GM12878 (cell line): Measurements from ENCODE around the gene ERV3-1. TPM values are rescaled to one million over a fixed set of nuclear protein-coding genes. Genes with fewer than 3 reads are reported as not detected.
A peak's percentile ranks its signal among the peaks of the same experiment; 100 is the strongest.
"Not testable (repeated sequence)": the region's sequence is repeated elsewhere in the genome, so short reads cannot be mapped to it uniquely, and the experiment has no call there.

ENCODE experiments used
- ATAC-seq: fragments of 200-7000 bp; cut with Tn5 transposase; 3 replicates; pipeline ENCODE4 v1.9.1; 2020; ENCODE audit warnings: mild to moderate bottlenecking, moderate library complexity
- BruUV-seq: library from RNA; stranded (reverse); fragments of 400-500 nt; replicated peaks from 2 replicates; lab custom pipeline; 2021; lab: Mats Ljungman, UMichigan
- CTCF ChIA-PET: fragments of 300-600 bp; sonication (Branson Sonifier 250); formaldehyde crosslinking; extraction: SDS; loops from one replicate; lab custom pipeline; 2021; ENCODE audit warnings: inconsistent platforms; lab: Yijun Ruan, JAX
- POLR2A ChIA-PET: fragments of 350-600 bp; formaldehyde crosslinking; extraction: SDS; loops from one replicate; lab custom pipeline; 2021; ENCODE audit warnings: inconsistent platforms; lab: Charles Lee
- RAD21 ChIA-PET: fragments of 300-600 bp; sonication (Branson Sonifier 250); formaldehyde crosslinking; loops from one replicate; lab custom pipeline; 2023; ENCODE audit warnings: antibody characterized with exemption; ENCODE audit not compliant: unreplicated experiment; lab: Charles Lee
- SMC1A ChIA-PET: fragments of 300-600 bp; sonication (Branson Sonifier 250); formaldehyde crosslinking; loops from one replicate; lab custom pipeline; 2023; ENCODE audit not compliant: unreplicated experiment, uncharacterized antibody; lab: Charles Lee
- DNase-seq: peaks from one replicate; pipeline ENCODE4 v3.0.0-alpha.2; 2011; ENCODE audit warnings: low read depth, low spot score
- FAIRE-seq: peaks from 3 replicates; lab custom pipeline; 2011; peaks lifted over from hg19 to GRCh38; lab: Jason Lieb, UNC
- H2AFZ ChIP-seq: 2 replicates; pipeline ENCODE4 v1.6.0; 2011; ENCODE audit warnings: low read depth, low read length, control low read depth; ENCODE audit not compliant: control insufficient read depth
- H3K27ac ChIP-seq: 2 replicates; pipeline ENCODE4 v1.5.1; 2011; ENCODE audit warnings: control low read depth; ENCODE audit not compliant: control insufficient read depth, insufficient read depth
- H3K27me3 ChIP-seq, 2 experiments: replicated peaks in 1 of 2; 2 replicates each; pipeline versions ENCODE4 v1.6.0 to v1.6.1; 2011; ENCODE audit warnings: low read length in 1 of 2; ENCODE audit not compliant: control insufficient read depth in 2 of 2, insufficient read depth in 2 of 2
- H3K36me3 ChIP-seq, 2 experiments: 2 replicates each; pipeline ENCODE4 v1.5.1; 2011; ENCODE audit warnings: low read length in 1 of 2; ENCODE audit not compliant: control insufficient read depth in 2 of 2, insufficient read depth in 2 of 2
- H3K4me1 ChIP-seq: 2 replicates; pipeline ENCODE4 v1.6.1; 2011; ENCODE audit warnings: mild to moderate bottlenecking, low read length, moderate library complexity, mixed read lengths; ENCODE audit not compliant: control insufficient read depth, insufficient read depth
- H3K4me2 ChIP-seq: 2 replicates; pipeline ENCODE4 v1.6.0; 2011; ENCODE audit warnings: control low read depth; ENCODE audit not compliant: control insufficient read depth, insufficient read depth
- H3K4me3 ChIP-seq: fragments of 200-600 bp; sonication (generic); 2 replicates; pipeline ENCODE4 v1.5.1; 2016
- H3K79me2 ChIP-seq: 2 replicates; pipeline ENCODE4 v1.6.0; 2011; ENCODE audit warnings: low read length; ENCODE audit not compliant: control insufficient read depth, insufficient read depth
- H3K9ac ChIP-seq: 2 replicates; pipeline ENCODE4 v1.8.0; 2011; ENCODE audit warnings: low read length, control low read depth, mixed read lengths; ENCODE audit not compliant: control insufficient read depth, insufficient read depth
- H3K9me3 ChIP-seq: replicated peaks from 3 replicates; pipeline ENCODE4 v1.5.1; 2011; ENCODE audit warnings: mild to moderate bottlenecking, low read length; ENCODE audit not compliant: control insufficient read depth, insufficient read depth
- H4K20me1 ChIP-seq: 2 replicates; pipeline ENCODE4 v1.6.0; 2011; ENCODE audit not compliant: control insufficient read depth, insufficient read depth
- WGBS: methylation state at CpG from one replicate; pipeline ENCODE4 v1.1.6; 2016; ENCODE audit warnings: low lambda C conversion rate; ENCODE audit not compliant: insufficient replicate concordance, insufficient coverage; ENCODE audit errors: missing lambda C conversion rate; 5-methylcytosine and 5-hydroxymethylcytosine counted together
- in situ Hi-C: fragments of 300-500 bp; cut with MboI; formaldehyde crosslinking; loops from 9 replicates; pipeline ENCODE4 v1.14.3; 2018; ENCODE audit warnings: mixed read lengths
- intact Hi-C: fragments of 100-400 bp; cut with micrococcal nuclease; formaldehyde crosslinking; loops from one replicate; pipeline ENCODE4 v1.14.2; 2022; ENCODE audit not compliant: unreplicated experiment
- polyA plus RNA-seq, 11 experiments: library from polyadenylated mRNA; depleted of rRNA in 4 of 11; unstranded in 6 of 11; stranded (reverse) in 5 of 11; fragments of >200 nt; fragmentation: Nextera tagmentation in 4 of 11; fragmentation: Illumina TruSeq in 1 of 11; extraction: Ambion mirVana in 4 of 11; extraction: Trizol in 1 of 11; gene quantifications; 1 replicate in 1 of 11; 2 replicates in 10 of 11; pipeline versions ENCODE4 v1.2.1 to v1.2.3, GENCODE V29; 2011 to 2016; ENCODE audit warnings: inconsistent platforms in 2 of 11, missing spikeins in 2 of 11, low read depth in 1 of 11
- total RNA-seq, 4 experiments: library from RNA; depleted of rRNA in 3 of 4; stranded (reverse); fragments of >200 nt in 3 of 4; fragmentation: Illumina TruSeq in 1 of 4; extraction: Trizol in 1 of 4; gene quantifications; 2 replicates each; pipeline versions ENCODE4 v1.2.1 to v1.2.3, GENCODE V29; 2013 to 2021

ERV3-1 gene
- total and polyA plus RNA-seq, 10 of the 15 experiments (the other 5 are each of a cell fraction or from before 2014, with no cell fraction given) = 9.4 to 23.4 (median 15.1) TPM

DNA sequence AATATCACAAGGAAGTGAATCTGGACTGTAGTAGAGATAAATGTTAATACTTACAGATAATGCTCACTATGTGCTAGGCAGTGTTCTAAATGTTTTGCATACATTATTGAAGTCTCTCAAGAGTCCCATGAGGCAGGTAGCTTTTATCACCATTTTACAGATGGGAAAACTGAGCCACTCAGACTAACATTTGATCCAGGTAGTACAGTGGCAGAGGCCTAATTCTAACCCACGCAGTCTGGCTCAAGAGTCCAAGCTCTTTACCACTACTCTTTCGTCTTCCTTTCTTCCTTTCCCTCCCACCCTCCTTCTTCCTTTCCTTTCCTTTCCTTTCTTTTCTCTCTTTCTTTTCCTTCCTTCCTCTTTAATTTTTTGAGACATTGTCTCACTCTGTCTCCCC, 39.1 kb upstream of the ERV3-1 start:
- H3K27me3 ChIP-seq, DNase-seq, SMC1A ChIA-PET, intact Hi-C loops, in situ Hi-C loops, H3K4me1 ChIP-seq, H3K4me3 ChIP-seq, H4K20me1 ChIP-seq, CTCF ChIA-PET, H3K79me2 ChIP-seq, H3K27ac ChIP-seq, H3K9me3 ChIP-seq, H2AFZ ChIP-seq, H3K36me3 ChIP-seq, BruUV-seq, RAD21 ChIA-PET, H3K4me2 ChIP-seq, H3K9ac ChIP-seq, FAIRE-seq, POLR2A ChIA-PET, ATAC-seq: not testable (repeated sequence)
- 100% methylated on average over 2 of the region's 2 CpGs for WGBS

DNA sequence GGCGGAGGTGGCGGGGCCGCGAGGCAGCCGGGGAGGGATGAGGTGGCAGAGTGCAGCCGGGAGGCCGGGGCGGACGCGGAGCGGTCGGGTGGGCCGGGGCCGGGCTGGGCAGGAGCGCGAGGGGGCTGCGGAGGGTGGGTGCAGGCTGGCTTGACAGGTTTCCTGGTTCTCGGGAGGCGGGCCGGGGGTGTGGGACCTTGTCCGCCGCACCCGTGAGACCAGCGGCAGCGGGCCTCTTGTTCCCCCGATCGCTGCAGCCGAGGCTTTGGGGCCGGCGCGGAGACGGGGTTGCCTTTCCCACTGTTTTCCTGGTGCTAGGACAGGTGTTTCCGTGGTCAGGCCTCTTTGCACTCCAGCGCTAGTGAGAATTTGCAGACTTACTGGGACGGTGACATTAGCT, 32.3 kb upstream of the ERV3-1 start:
- Histone ChIP-seq H3K4me3 (peak overlapping the region; percentile 84), H3K27ac (peak overlapping the region; percentile 64), H2AFZ (peak overlapping the region; percentile 51), H3K9ac (peak overlapping the region; percentile 55), H3K4me2 (peak overlapping the region; percentile 79), H3K79me2 (peaks cover 19% of the 10 kb centered on the region)
- peak; percentile 31 for ATAC-seq
- DNase-seq, BruUV-seq, FAIRE-seq, H3K9me3 ChIP-seq, SMC1A ChIA-PET, H3K36me3 ChIP-seq, H4K20me1 ChIP-seq, in situ Hi-C loops, H3K27me3 ChIP-seq, CTCF ChIA-PET, H3K4me1 ChIP-seq, POLR2A ChIA-PET: not testable (repeated sequence)
- RAD21 ChIA-PET = interaction anchor here (1.6 kb wide), 1 partner anchor 32 kb away, joined by 7 read pairs; the partner anchor contains the start of gene ERV3-1
- WGBS = 0% methylated on average over 7 of the region's 35 CpGs
- intact Hi-C loops = loop anchor here (5.0 kb wide), 1 partner anchor 36 kb away; no protein-coding TSS in a partner anchor
